RCC 7860 (cell line): Measurements from ENCODE around the gene B4GALT3.
A peak's percentile ranks its signal among the peaks of the same experiment; 100 is the strongest.

Source experiments
- DNase-seq: peaks from one replicate; pipeline ENCODE4 v3.0.0-alpha.2; 2015; ENCODE audit warnings: low spot score
- FAIRE-seq: peaks from 2 replicates; lab custom pipeline; 2012; peaks lifted over from hg19 to GRCh38; lab: Jason Lieb, UNC

The B4GALT3 gene

GRCh38 chr1:161164901-161165610 lies 12.3 kb downstream of the B4GALT3 start:
- no peak for FAIRE-seq
- DNase-seq, result no peak

GRCh38 chr1:161163793-161164192 lies 13.5 kb downstream of the B4GALT3 start:
- no peak for DNase-seq
- no peak for FAIRE-seq

GRCh38 chr1:161162806-161163205 lies 14.5 kb downstream of the B4GALT3 start:
- FAIRE-seq, result no peak

DNA sequence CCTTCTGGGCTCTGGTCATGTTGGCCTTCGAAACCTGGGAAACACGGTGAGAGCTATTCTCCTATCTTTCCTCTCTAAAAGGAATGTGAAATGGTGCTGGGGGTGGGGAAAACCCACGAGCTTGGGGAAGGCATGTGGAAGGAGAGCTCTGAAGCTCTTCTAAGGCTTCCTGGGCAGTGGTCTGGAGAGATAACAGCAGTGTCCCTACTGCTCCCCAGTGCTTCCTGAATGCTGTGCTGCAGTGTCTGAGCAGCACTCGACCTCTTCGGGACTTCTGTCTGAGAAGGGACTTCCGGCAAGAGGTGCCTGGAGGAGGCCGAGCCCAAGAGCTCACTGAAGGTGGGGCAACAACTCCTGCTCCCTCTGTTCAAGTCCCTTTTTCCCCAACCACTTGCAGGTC lies 15.3 kb downstream of the B4GALT3 start:
- FAIRE-seq, result no peak

More at GRCh38 chr1:161162806-161163205, 14.5 kb downstream of the B4GALT3 start:
- DNase-seq, result no peak

GRCh38 chr1:161161652-161162051 lies 15.7 kb downstream of the B4GALT3 start:
- DNase-seq (no peak), FAIRE-seq (no peak)

More for the DNA sequence above, 15.3 kb downstream of the B4GALT3 start:
- DNase-seq, result no peak

DNA sequence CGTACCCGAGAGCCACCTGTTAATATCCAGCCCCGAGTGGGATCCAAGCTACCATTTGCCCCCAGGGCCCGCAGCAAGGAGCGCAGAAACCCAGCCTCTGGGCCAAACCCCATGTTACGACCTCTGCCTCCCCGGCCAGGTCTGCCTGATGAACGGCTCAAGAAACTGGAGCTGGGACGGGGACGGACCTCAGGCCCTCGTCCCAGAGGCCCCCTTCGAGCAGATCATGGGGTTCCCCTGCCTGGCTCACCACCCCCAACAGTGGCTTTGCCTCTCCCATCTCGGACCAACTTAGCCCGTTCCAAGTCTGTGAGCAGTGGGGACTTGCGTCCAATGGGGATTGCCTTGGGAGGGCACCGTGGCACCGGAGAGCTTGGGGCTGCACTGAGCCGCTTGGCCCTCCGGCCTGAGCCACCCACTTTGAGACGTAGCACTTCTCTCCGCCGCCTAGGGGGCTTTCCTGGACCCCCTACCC lies 16.6 kb downstream of the B4GALT3 start:
- no peak for FAIRE-seq
- no peak for DNase-seq

DNA sequence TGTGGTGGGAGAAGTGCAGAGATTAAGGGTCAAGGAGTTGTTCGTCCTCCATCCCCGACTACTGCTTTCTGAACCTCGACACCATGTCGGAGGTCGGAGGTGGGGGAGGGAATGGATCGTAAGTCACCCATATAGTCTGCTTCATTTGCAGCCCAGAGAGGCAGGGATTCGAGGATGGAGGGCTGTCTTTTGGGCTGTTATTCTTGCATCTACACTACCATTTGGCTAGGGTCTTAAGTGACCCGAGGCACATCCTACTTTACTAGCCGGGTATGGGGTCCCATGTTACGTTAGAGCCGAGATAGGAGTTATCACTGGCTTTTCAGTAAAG lies 17.4 kb downstream of the B4GALT3 start:
- no peak for FAIRE-seq
- DNase-seq, result no peak

DNA sequence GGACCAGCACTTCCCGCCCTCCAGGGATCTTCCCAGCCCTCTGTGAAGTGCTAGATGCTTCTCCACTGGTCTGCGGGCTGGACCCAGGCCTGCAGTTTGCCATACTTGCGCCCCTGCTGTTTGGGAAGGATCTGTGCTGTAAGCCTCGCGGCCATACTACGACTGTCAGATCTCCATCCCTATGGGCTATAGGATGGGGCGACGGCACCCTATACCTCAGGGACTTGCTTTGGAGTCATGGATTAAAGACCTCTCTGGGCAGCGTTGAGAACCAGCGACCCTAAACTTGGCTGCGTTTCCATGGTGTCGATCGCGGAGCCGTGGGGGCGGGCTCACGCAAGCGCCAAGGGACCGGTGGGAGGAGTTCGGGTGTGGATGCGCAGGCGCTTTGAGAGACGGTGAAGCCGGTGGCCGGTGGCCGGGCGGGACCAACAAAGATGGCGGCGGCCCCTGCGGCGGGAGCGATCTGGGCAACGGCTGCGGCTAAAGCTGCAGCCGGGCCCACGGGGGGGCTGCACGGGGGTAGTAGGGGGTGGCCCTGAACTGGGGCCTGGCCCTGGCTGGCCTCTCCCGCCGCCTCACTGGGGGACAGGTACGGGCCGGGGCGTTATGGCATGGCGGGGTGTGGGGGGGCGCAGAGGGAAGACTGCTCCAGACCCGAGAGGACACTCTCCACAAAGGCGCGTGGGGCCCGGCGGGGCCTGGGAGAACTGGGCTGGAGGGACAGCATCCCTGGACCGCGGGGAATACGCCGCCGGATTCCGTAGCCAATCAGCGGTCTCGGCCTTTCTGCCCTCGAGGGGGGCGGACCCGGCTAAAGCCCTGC lies 18.0 kb downstream of the B4GALT3 start, which contains the start of gene USP21:
Gene USP21 (plus strand): TSS at position 414 of the 826 bp plus-strand sequence. CDS start 1,141 bp downstream, outside the sequence.
- DNase-seq (peak; percentile 75), FAIRE-seq (no peak)

DNA sequence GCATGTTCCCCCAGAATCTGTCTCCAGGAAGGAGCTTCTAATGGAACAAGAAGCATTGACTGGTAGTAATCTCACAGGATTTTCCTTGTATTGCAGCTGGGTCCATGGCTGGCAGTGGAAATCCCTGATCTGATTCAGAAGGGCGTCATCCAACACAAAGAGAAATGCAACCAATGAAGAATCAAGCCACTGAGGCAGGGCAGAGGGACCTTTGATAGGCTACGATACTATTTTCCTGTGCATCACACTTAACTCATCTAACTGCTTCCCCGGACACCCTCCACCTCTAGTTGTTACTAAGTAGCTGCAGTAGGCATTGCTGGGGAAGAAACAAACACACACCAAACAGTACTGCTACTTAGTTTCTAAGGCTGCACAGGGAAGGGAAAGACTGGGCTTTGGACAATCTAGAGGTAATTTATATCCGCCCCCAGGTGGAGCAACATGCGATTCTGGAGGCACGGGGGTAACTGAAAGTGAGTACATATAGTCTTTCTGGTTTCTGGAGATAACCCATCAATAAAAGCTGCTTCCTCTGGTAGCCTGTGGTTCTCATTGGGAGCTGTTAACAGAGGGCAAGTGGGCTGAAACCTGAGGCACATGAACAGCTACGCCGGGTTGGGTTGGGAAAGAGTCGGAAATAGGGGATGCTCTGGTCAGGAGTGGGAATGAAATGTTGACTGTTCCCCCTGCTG lies 18.8 kb downstream of the B4GALT3 start:
- FAIRE-seq (no peak), DNase-seq (peak; percentile 63)

GRCh38 chr1:161157867-161158266 lies 19.4 kb downstream of the B4GALT3 start:
- DNase-seq, result no peak

GRCh38 chr1:161153682-161154337 lies 23.5 kb downstream of the B4GALT3 start, which contains the start of gene UFC1:
Gene UFC1, plus strand, starts transcription at chr1:161153978. Its CDS starts 20 bp downstream, at chr1:161153998.
- FAIRE-seq (no peak), DNase-seq (peak; percentile 75)

More at GRCh38 chr1:161157867-161158266, 19.4 kb downstream of the B4GALT3 start:
- FAIRE-seq, result no peak

- no peak for DNase-seq
- no peak for FAIRE-seq
Observed at GRCh38 chr1:161153176-161153575, 24.1 kb downstream of the B4GALT3 start.

DNA sequence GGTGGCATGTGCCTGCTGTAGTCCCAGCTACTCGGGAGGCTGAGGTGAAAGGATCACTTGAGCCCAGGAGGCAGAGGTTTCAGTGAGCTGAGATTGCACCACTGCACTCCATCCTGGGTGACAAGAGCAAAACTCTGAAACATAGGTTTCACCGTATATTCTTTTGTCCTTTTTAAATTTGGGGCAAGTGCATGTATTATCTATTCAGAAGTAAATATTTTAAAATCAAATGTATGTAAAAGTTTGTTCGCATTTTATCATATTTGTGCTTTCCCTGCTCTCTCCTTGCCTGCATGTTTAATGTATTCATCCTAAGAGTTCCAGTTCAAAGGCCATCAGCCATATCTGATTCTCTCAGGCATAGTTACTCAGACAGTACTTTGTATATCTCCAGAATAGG lies 31.5 kb downstream of the B4GALT3 start:
- FAIRE-seq (no peak), DNase-seq (no peak)

GRCh38 chr1:161140755-161141400 lies 36.4 kb downstream of the B4GALT3 start:
- DNase-seq (no peak), FAIRE-seq (no peak)

GRCh38 chr1:161139766-161140165 lies 37.5 kb downstream of the B4GALT3 start:
- FAIRE-seq (peak; percentile 2), DNase-seq (no peak)

- no peak for DNase-seq
- no peak for FAIRE-seq
Observed at GRCh38 chr1:161138431-161138830, 38.9 kb downstream of the B4GALT3 start.

GRCh38 chr1:161137881-161138280 lies 39.4 kb downstream of the B4GALT3 start:
- DNase-seq, result no peak

DNA sequence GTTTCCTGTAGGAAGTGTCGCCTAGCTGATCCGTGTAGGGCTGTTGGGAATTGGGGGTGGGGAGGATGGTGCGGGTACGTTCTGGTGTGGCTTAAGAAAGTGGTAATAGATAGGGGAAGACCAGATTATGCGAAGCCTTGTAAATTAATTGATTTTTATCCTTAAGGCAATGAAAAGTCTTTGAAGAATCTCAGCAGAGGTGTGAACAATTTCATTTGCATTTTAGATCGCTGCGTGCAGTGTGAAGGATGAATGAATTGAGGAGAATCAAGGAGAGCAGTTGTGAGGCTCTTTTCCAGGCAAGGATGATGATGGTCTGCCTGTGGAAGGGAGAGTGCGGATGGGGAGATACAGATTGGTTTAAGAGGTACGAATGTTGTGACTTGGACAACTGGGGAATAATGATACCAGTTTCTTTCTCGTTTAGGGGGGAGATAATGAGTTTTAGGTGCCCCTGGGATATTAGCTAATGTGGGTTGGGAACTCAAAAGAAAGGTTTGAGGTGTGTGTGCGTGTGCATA lies 44.0 kb downstream of the B4GALT3 start:
- DNase-seq (no peak), FAIRE-seq (no peak)

More at GRCh38 chr1:161137881-161138280, 39.4 kb downstream of the B4GALT3 start:
- FAIRE-seq, result no peak

DNA sequence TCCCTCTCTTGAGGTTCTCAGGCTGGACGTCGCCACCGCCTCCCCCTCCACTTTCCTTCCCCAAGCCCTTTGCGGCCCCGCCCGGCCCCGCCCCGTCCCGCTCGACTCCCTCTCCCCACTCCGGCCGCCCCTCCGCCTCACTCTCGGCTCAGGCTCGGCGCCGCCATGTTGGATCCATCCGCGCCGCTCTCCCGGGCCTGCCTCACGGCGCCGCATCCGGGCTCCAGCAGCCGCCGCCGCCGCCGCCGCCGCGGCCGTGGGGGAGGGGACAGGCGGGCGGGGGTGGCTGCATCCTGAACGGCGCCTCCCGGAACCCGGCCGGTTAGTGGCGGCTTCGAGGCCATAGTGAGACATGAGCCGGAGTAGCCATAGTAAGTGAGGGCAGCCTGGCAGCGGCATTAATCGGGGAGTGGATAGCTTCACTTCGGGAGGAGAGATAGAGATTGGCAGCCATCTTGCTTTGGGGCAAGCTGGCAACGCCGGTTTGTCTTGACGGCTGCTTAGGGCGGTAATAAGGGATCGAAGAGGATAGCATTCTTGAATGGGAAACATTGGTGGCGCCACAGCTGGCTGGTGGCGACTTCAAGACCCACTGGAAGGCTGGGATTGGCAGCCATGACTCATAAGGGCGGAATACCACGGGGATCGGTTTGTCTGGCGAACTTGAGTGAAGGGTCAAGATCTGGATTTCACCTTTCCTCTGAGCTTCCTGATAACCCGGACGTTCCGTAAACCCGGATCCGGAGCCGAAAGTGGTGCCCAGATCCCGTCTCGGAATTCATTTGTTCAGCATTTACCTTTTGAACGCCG lies 44.7 kb downstream of the B4GALT3 start, which contains the start of gene DEDD:
Gene DEDD (minus strand): TSS at position 258 of the 810 bp plus-strand sequence. CDS start 8,205 bp downstream, outside the sequence.
- FAIRE-seq, result peak; percentile 46
- DNase-seq, result peak; percentile 93
